Measurements from ENCODE around the gene GRID1.

GRID1 gene

DNA sequence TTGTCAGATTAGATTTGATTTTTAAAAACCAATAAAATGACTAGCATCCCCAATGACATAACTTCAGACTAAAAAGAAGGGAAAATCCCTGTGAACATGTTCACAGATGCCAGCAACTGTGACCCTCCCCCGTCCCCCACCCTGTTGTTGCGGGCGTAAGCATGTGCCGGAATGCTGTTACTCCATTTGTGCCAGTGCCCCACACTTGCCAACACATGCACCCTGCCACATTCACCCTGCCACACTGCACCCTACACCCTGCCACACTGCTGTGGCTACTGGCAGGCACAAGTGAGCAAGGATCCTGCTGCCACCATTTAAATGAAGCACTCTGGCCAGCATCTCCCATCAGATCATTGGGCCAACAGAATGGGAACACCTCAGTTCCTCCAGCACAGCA is 540.2 kb downstream of the GRID1 start:
- no peak for DNase-seq (ENCODE audit: low read depth in 2 of 2)

DNA sequence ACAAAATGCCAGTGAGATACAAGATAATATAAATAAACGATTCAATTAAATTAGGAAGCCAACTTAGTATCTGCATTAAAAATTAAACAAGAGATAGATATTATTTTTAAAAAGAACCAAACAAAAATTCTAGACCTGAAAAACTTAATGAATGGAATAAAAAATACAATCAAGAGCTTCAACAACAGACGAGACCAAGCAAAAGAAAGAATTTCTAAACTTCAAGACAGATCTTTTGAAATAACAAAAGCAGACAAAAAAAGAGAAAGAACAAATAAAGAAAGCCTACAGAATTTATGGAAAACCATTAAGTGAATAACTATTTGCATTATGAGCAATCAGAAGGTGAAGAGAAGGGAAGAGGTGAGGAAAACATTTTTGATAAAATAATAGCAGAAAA is 555.2 kb downstream of the GRID1 start:
- DNase-seq (ENCODE audit: low read depth in 2 of 2) = no peak

DNA sequence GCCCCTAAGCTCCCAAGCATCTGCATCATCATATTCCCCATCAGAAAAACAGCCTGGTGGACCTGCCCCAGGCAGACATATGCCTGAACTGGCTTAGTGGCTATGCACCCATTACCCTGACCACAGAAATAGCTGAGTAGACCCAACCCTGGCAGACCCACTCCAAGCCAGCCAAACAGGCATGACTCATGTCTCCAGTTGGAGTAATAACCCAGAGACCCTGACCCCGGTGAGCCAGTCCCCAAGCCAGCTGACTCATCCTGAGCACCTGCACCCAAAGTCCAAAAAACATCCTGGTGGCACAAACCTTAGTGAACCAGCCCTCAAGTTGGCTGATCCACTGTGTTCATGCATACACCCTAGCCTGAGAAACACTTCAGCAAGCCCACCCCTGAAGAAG is 555.9 kb downstream of the GRID1 start:
- DNase-seq (ENCODE audit: low read depth in 2 of 2) = no peak

DNA sequence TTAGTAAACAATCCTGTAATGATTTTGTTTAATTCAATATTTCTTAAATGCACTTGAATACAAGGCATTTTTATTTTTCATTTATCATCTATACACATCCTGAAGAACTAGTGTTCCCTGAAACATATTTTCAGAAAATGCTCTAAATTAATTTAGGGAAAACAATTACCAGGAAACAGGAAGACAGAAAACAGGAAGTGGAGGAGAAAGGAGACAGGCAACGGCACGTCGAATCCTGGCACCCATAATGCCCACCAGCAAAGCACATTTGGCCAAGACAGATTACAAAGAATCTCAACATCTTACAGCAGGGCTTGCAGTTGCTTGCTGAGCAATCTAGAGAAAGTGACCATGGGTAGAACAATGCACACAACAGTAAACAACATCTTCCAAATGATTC is 571.1 kb downstream of the GRID1 start:
- DNase-seq (ENCODE audit: low read depth in 2 of 2) = no peak

DNA sequence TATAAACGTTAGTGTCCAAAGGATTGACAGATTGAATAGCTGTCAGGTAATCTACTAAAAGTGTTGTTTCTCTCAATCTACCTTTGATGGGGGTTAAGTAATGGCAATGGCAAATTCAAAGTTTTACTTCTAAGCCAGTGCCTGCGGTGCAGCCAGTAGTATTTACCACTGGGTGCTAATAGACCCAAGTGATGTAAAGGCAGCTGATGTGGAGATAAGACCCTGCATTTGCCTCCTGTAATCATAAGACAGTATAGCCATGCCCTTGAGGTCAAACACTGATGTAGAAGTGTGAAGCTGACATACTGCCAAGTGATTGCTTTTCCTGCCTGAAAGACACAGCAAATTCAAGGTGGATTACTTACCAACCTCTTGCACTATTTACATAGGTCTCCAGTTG is 572.0 kb downstream of the GRID1 start:
- DNase-seq (ENCODE audit: low read depth in 2 of 2) = no peak

DNA sequence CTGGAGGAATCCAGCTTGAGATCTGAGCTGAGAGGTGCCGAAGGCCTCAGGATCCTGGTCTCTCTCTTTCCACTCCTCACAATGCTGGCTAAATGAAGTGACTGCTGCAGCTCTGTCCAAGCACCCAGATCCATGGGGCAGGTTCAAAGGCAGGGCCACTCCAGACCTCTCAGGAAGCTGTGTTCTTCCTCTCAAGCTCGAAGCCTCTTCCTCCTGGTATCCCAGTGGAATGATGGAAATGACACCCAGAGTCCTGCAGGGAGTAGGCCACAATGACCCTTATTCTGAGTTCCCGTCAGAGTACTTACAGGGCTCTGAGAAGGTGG is 574.1 kb downstream of the GRID1 start:
- no peak for DNase-seq (ENCODE audit: low read depth in 2 of 2)

DNA sequence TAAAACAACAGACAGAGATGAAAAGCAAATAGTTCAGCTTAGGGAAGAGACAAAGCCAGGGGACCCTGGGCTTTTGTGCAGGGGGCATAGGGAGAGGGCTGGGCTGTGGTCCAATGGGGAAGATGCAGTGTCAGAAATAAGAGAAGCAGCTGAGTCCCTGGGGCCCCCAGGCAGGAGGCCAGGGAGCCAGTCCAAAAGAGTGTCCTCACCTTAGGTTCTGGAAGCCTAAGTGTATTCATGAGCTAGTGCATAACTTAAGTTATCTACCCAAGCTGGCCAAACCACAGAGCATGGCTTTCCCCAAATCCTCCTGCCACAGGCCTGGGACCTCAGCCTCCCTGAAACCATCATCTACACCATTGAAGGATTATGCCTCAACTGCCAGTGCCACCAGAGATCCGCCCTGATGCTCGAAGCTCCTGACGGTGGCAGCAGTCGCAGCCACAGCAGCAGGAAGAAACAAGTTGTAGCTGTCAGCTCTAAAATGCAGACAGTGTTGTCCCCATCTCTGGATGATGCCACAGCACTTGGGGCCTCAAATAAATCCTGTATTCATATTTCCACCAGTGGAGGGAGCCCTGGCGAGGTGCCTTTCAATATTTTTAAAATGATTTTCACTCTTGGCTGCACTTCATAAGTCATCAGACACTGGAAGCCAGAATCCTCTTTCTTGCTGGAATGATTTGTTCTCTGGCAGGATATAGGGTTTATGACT is 574.6 kb downstream of the GRID1 start:
- no peak for DNase-seq (ENCODE audit: low read depth in 2 of 2)

DNA sequence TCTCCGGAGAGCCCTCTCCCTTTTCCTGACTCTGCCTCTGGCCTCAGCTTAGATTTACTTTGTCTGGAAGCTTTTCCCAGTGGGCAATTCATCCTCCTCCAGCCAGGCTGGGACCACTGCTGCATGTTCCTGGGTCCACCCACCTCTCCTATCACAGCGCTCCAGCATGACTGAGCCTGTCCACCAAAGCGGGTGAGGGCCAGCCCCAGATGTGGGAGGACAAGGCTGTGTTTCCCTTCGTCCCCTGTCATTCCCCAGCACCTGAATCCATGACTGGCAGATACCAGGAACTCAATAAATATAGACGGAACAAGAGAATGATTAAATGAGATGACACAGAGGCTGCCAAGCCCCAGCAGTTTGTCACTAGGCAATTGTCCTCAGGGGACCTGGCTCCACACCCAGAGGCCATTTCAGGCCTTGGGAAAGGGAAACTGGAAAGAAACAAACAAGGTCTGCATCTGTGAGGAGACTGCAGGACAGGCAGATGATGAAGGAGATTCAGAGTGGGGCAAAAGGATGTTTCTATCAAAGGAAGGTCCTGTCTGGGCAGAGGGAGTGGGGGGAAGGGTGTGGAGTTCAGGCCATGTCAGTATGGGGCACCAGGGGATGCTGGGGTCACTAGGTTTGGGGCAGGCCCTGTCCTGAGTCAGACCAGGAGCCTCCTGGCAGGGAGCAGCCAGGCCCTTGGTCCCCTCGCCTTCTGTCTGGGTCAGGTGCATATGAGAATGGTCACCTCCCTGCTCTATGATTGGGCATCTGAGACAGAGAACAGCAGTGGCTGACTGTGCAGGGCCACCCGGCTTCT is 576.4 kb downstream of the GRID1 start:
- no peak for DNase-seq (ENCODE audit: low read depth in 2 of 2)

DNA sequence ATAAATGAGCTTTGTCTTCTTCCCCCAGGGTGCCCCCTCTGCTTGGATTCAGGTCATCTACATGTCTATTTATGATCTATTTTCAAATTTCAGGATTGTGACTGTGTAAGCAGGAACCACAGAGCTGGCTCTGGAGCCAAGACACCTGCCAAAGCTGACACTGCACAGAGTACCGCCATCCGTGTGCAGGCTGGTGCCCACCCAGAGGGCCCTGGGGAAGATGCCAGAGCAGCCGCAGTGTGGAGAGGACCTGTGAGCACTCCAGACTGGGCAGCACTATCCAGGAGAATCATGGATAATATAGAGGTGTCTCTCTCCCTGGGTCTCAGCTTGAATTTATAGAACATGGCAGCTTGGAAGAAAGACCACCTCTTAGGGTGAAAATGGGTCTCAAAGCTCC is 577.5 kb downstream of the GRID1 start:
- DNase-seq (ENCODE audit: low read depth in 2 of 2) = no peak

DNA sequence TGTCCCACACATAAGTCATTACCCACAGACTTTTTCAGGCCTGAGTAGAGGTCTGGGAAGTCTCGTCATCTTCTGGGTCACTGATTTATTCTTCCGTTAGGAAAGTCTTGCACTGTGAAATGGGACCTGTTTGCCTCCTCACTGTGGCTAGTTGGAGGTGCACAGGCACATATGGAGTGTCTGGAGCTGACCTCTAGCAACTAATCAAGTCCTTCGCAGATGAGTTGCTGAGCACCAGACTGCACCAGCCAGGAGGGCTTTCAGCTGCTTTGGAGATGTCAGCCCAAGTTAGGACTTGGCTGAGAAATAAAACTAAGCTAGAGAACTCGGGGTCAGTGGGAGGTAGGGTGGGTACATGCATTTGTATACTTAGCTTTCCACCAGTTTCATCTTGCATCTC is 578.0 kb downstream of the GRID1 start:
- no peak for DNase-seq (ENCODE audit: low read depth in 2 of 2)

DNA sequence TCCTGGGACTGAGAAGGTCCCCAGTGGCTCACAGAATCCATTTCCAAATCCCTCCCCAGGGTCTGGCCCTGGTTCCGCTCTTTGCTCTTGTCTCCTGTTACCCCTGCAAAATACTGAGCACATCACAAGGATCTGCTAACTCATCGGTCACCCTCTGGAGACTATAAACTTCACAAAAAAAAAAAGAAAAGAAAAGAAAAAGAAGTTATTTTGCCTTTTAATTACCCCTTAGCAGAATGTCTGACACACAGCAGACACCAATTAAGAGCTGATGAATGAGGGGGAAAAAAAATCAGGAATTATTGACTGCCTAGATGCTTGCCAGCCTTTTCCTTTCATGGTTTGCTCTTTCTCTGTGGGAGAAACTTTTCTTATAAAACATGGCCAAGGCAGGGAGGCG is 578.7 kb downstream of the GRID1 start:
- no peak for DNase-seq (ENCODE audit: low read depth in 2 of 2)

DNA sequence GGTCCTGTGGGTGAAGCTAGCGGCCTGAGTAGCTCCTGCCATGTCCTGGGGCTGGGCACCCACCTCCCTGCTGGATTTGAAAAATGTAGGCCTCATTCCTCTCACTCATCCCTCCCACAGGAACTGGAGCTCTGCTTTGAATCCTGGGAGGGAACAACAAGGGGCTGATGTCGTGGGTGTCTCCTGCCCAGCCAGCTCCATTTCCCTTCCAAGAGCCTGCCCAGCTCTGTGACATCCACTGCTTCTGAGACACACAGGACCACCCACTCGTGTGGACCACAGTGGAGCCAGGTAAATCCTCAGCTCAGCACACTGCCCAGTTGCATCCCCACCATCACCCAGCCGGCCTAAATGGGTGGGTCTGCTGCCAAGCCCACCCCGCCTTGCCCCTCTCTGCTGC is 579.2 kb downstream of the GRID1 start:
- DNase-seq (ENCODE audit: low read depth in 2 of 2) = no peak

DNA sequence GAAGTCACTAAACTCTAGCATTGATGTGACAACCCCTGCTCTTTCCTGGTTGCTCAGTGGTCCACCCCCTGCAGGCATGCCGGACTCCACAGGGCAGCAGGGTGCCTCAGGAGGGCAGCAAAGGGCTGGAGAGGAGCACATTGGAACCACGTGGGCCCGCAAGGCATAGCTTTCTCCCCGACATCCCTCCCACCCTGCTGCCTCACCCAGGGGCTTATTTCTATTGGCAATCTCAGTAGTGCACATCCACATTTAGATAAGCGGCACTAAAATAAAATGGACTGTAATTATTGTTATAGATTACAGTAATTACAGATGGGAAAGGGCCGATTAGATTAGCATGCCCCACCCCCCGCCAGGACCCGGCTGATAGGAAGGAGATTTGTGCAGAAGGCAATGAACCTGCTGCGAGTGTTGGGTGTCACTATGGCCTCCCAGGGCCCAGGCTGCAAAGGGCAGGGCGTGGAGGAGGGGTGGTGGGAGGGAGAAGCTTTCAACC is 580.1 kb downstream of the GRID1 start:
- DNase-seq (ENCODE audit: low read depth in 2 of 2) = no peak

DNA sequence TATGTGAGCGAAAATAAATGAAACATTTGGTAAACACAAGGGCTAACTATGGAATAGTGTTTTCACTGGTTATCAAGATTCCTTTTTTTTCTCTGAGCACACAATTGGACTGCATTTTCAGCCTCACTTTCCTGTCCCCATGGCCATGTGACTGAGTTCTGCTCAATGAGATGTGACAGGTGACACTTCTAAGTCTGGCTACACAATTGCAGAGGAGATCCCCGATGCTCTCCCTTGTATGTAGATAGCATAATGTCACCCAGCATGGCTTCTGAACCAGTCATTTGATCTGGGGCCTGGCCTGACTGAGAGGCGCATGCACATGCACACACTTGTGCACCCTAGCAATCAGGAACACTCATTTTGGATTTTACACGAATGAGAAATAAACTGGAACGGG is 581.8 kb downstream of the GRID1 start:
- DNase-seq (ENCODE audit: low read depth in 2 of 2) = no peak

DNA sequence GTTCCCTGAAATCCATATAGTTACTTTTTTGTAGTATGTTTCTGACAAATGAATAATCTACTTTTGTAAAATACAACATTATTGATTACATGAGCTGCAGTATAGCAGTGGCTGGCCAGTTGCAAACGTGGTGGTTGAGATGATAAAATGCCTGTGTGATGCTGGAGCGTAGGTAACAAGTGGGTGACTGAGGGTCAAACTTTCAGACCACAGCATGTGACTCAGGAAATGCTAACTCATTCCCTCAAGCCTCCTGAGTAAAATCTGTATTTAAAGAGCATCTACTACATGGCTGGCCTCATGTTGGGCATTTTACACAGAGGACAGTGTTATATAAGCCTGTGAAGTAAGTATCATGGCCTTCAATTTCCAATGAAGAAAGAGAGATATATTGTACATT is 585.2 kb downstream of the GRID1 start:
- no peak for DNase-seq (ENCODE audit: low read depth in 2 of 2)

DNA sequence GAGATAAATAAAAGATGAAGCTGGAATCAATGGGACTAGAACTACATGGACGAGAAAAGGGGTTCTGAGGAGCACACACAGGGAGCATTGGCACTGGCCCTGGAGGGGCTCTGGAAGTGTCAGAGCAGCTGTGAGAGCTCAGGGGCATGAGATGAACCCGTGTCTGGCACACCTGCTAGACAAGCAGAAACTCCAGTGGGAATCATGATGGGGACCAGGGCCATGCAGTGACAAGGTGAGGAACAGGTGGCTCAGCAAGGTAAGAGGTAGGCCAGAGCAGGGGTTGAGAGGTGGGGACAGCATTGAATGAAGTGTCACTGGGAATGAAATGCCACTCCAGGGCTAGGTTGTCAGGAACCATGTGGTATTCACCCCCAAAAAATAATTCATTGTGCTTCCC is 588.5 kb downstream of the GRID1 start:
- no peak for DNase-seq (ENCODE audit: low read depth in 2 of 2)

DNA sequence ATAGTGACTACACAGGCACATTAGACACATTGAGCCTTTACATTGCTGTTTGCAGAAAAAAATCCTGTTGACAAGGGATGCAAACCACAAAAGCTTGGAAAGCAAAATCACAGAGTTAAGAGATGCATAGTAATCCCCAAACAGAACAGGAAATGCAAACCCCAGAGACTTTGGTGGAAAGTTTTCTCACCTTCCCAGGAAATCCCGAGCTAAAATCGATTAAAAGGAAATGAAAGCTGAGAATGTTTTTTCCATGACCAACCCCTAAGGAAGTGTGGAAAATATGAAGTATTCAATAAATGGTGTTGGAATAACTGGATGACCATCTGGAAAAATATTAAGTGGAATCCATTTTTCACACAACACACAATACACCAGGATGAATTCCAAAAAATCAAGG is 598.7 kb downstream of the GRID1 start:
- DNase-seq (ENCODE audit: low read depth in 2 of 2) = no peak

DNA sequence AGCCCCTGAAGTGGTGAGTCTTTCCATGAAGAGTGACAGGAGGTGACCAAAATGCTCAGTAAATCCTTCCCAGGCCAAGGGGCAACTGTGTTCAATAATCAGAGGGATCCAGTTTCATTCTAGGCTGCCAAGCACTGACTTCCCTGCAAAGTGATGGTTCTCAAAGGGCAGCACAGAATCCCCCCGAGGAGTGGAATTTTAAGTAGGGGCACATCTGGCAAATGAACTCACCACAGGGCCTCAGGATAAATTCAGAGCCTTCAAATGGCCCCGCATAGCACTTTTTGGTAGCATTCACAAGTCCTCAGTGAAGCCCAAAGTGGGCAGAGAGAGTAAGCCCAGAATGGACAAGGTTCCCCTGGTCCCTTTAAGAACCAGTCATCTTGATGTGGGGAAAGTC is 602.5 kb downstream of the GRID1 start:
- no peak for DNase-seq (ENCODE audit: low read depth in 2 of 2)

DNA sequence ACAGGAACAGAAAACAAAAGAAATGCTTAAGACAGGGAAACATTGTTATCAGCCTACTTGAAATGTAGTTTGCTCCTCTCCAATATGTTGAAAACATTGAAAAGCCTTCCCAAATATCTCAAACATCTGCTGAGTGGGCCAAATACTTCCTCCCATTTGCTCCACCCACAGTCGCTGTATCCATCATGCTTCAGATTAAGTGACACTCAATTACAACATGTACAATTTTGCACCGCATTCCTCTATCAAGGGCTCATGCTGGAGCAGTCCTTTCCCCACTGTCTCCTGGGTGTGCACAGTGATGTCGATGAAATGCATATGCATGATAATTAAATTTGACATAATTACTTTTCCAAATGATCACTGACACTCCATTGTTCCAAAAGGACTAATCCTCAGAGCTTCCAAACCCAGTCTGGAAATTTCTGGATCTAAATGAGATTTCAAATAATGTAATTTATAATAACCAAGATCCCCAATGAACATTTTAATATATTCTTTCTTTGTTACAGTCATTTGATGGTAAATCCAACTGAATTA is 604.6 kb downstream of the GRID1 start:
- no peak for DNase-seq (ENCODE audit: low read depth in 2 of 2)

DNA sequence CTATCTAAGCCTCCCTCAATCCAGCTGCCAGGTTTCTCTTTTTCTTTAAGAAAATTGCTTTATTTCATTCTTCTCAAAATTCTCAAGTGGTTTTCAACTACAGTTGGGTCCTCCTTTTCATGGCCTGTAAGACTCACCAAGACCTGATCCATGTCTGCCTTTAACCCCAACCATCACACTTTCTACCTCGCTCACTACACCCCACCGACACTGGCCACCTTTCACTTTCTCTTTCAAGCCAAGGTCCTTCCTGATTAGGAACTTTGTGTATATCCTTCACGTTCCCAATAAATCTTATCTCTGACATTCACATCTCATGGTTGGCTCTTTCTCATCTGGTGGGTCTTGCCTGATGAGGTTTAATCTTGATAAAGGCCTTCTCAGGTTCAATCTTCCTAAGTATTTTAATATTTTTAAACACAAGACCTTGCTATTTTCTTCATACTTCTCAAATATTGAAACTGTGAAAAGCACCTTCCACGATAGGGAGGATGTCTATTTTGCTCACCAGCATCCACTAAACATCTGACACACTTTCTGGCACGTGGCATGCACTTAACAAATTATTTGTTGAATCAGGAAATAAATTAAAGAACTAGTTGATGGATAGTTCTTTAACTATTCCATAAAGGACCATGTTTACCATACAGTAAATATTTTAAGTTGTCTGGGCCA is 624.8 kb downstream of the GRID1 start:
- no peak for DNase-seq (ENCODE audit: low read depth in 2 of 2)

DNA sequence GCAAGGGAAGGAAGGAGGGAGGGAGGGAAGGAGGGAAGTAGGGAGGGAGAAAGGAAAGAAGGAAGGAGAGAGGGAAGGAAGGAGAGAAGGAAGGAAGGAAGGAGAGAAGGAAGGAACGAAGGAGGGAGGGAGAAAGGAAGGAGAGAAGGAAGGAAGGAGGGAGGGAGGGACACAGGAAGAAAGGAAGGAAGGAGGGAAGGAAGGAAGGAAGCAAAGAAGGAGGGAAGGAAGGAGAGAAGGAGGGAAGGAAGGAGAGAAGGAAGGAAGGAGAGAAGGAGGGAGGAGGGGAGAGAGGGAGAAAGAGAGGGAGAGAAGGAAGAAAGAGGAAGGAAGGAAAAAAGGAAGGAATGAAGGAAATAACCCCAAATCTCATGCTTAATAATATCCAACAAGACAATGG is 630.6 kb downstream of the GRID1 start:
- no peak for DNase-seq (ENCODE audit: low read depth in 2 of 2)

DNA sequence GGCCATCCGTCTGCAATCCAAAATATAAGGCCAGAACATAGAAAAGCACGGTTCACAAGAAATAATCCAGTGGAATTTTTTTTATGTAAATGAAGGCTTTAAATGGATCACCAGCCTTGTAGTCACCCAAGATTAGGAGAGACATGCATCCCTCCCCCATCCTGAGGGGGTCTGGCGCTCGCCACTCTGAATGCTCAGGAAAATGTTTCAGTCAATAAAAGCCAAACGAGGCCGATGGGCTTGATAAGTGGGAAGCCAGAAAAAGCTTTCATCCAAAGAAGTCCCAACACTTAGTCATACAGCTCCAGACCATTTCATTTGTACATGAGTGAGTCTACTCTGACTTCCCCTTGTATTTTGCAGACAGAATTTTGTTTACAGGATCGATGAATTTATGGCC is 631.8 kb downstream of the GRID1 start:
- DNase-seq (ENCODE audit: low read depth in 2 of 2) = no peak

DNA sequence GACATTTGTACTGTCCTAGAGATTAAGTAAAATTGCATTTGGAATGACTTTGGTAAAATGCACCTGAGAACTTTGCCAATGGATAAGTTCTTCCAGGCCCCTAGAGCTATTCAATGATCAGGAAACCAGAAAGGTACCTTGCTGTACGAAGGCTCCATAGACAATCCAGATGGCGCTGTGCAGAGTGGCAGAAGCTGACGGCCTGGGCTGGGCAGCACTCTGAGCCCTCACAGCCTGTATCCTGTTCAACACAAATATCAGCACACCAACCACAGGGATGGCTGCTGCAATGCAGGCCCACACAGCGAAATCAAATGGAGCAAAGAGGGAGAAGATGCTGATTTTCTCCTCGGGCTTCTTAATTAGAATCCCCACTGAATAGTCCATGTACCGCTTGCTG is 642.4 kb downstream of the GRID1 start:
- DNase-seq (ENCODE audit: low read depth in 2 of 2) = no peak

Measured in activated CD8-positive, alpha-beta memory T cell treated with anti-CD3 and anti-CD28 coated beads for 4 hours (primary cell).